ENCODE measurements around the gene FKRP. TPM values are rescaled to one million over a fixed set of nuclear protein-coding genes. Genes with fewer than 3 reads are reported as not detected.

FKRP gene
- total and polyA plus RNA-seq, 2 of the 13 experiments (the other 11 are each of a cell fraction or from before 2014, with no cell fraction given): 7.3 to 9.8 TPM

DNA sequence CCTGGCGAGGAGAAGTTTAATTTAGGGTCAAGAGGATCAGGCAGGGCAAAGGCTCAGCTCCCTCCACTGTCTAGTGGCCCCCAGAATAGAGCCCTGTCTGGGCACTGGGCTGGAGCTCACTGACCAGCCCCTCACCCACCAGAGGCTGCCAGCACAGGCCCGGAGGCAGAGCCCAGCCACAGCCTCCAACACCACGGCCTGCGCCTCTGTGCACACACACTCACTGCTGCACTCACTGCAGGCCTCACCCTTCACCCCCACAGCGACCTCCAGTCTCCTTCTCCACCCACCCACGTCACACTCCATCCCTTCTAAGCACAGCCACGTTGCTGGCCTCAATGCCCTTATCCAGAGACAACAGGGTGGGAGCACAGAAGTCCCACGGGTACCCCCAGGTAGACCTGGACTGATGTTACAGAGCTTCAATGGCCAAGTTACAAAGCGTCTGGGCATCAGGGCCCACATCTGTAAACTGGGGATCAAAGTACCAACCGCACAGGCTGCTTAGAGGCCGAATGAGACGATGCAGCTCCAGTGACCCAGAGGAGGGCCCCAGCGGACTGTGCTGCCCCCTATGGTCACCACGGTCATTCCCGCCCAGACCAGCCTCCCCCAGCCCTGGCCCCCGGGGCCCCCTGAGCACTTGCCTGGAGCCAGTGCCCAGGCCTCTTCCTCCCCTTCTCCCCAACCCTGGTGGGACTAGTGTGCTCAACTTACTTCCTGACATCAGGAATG is 24.4 kb upstream of the FKRP start (continued):
- no peak for TF ChIP-seq GTF2F1 (IDR thresholded peaks at IDR 0.05; ENCODE audit: low read length)
- no peak for TF ChIP-seq BHLHE40 (IDR thresholded peaks at IDR 0.05; ENCODE audit: low read length)
- no peak for TF ChIP-seq FOXK2 (IDR thresholded peaks at IDR 0.05)
- no peak for TF ChIP-seq ZNF616 (CRISPR knock-in tag; IDR thresholded peaks at IDR 0.05; ENCODE audit: low read depth)
- no peak for TF ChIP-seq MAFG (CRISPR knock-in tag; IDR thresholded peaks at IDR 0.05)
- TF ChIP-seq, protein P1, sequence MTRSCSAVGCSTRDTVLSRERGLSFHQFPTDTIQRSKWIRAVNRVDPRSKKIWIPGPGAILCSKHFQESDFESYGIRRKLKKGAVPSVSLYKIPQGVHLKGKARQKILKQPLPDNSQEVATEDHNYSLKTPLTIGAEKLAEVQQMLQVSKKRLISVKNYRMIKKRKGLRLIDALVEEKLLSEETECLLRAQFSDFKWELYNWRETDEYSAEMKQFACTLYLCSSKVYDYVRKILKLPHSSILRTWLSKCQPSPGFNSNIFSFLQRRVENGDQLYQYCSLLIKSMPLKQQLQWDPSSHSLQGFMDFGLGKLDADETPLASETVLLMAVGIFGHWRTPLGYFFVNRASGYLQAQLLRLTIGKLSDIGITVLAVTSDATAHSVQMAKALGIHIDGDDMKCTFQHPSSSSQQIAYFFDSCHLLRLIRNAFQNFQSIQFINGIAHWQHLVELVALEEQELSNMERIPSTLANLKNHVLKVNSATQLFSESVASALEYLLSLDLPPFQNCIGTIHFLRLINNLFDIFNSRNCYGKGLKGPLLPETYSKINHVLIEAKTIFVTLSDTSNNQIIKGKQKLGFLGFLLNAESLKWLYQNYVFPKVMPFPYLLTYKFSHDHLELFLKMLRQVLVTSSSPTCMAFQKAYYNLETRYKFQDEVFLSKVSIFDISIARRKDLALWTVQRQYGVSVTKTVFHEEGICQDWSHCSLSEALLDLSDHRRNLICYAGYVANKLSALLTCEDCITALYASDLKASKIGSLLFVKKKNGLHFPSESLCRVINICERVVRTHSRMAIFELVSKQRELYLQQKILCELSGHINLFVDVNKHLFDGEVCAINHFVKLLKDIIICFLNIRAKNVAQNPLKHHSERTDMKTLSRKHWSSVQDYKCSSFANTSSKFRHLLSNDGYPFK (CRISPR knock-in tag; IDR thresholded peaks at IDR 0.05; ENCODE audit: borderline replicate concordance): no peak; the same call in 1 of the 2 replicates
- peak; percentile 43 for TF ChIP-seq STAG1 (CRISPR knock-in tag; IDR thresholded peaks at IDR 0.05)
- no peak for TF ChIP-seq ZNF775 (CRISPR knock-in tag; IDR thresholded peaks at IDR 0.05; ENCODE audit: borderline replicate concordance)
- TF ChIP-seq MEF2D (CRISPR knock-in tag; IDR thresholded peaks at IDR 0.05): 0 out of 2 replicates have a peak, but pooled peaks have one; percentile 26
- no peak for TF ChIP-seq ZNF83 (CRISPR knock-in tag; IDR thresholded peaks at IDR 0.05; ENCODE audit: borderline replicate concordance)
- TF ChIP-seq BCL6 (CRISPR knock-in tag; IDR thresholded peaks at IDR 0.05): no peak
- TF ChIP-seq KLF6 (CRISPR knock-in tag; IDR thresholded peaks at IDR 0.05): no peak
- TF ChIP-seq, protein P2, sequence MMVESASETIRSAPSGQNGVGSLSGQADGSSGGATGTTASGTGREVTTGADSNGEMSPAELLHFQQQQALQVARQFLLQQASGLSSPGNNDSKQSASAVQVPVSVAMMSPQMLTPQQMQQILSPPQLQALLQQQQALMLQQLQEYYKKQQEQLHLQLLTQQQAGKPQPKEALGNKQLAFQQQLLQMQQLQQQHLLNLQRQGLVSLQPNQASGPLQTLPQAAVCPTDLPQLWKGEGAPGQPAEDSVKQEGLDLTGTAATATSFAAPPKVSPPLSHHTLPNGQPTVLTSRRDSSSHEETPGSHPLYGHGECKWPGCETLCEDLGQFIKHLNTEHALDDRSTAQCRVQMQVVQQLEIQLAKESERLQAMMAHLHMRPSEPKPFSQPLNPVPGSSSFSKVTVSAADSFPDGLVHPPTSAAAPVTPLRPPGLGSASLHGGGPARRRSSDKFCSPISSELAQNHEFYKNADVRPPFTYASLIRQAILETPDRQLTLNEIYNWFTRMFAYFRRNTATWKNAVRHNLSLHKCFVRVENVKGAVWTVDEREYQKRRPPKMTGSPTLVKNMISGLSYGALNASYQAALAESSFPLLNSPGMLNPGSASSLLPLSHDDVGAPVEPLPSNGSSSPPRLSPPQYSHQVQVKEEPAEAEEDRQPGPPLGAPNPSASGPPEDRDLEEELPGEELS (CRISPR knock-in tag; IDR thresholded peaks at IDR 0.05): no peak
- TF ChIP-seq, protein P3, sequence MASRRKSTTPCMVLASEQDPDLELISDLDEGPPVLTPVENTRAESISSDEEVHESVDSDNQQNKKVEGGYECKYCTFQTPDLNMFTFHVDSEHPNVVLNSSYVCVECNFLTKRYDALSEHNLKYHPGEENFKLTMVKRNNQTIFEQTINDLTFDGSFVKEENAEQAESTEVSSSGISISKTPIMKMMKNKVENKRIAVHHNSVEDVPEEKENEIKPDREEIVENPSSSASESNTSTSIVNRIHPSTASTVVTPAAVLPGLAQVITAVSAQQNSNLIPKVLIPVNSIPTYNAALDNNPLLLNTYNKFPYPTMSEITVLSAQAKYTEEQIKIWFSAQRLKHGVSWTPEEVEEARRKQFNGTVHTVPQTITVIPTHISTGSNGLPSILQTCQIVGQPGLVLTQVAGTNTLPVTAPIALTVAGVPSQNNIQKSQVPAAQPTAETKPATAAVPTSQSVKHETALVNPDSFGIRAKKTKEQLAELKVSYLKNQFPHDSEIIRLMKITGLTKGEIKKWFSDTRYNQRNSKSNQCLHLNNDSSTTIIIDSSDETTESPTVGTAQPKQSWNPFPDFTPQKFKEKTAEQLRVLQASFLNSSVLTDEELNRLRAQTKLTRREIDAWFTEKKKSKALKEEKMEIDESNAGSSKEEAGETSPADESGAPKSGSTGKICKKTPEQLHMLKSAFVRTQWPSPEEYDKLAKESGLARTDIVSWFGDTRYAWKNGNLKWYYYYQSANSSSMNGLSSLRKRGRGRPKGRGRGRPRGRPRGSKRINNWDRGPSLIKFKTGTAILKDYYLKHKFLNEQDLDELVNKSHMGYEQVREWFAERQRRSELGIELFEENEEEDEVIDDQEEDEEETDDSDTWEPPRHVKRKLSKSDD (CRISPR knock-in tag; IDR thresholded peaks at IDR 0.05; ENCODE audit: low read depth): no peak
- TF ChIP-seq ZFAT (CRISPR knock-in tag; conservative IDR thresholded peaks at IDR 0.05): no peak
- TF ChIP-seq HOXA5 (CRISPR knock-in tag; IDR thresholded peaks at IDR 0.05): no peak
- TF ChIP-seq MTF2 (CRISPR knock-in tag; IDR thresholded peaks at IDR 0.05; ENCODE audit: borderline replicate concordance): no peak
- TF ChIP-seq, protein P4, sequence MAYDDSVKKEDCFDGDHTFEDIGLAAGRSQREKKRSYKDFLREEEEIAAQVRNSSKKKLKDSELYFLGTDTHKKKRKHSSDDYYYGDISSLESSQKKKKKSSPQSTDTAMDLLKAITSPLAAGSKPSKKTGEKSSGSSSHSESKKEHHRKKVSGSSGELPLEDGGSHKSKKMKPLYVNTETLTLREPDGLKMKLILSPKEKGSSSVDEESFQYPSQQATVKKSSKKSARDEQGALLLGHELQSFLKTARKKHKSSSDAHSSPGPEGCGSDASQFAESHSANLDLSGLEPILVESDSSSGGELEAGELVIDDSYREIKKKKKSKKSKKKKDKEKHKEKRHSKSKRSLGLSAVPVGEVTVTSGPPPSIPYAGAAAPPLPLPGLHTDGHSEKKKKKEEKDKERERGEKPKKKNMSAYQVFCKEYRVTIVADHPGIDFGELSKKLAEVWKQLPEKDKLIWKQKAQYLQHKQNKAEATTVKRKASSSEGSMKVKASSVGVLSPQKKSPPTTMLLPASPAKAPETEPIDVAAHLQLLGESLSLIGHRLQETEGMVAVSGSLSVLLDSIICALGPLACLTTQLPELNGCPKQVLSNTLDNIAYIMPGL (CRISPR knock-in tag; IDR thresholded peaks at IDR 0.05; ENCODE audit: borderline replicate concordance in 1 of 2, low read depth in 1 of 2): no peak
- no peak for TF ChIP-seq FOSL1 (CRISPR knock-in tag; IDR thresholded peaks at IDR 0.05; ENCODE audit: borderline replicate concordance)
